CD4-positive, alpha-beta T cell treated with Interleukin-1 beta for 1 hour (primary cell): ENCODE data around the gene ACSS3.

ENCODE experiments used
- DNase-seq, 2 donors: peaks; one replicate each; pipeline ENCODE4 v3.0.0-alpha.2; 2020 to 2022

Gene ACSS3

DNA sequence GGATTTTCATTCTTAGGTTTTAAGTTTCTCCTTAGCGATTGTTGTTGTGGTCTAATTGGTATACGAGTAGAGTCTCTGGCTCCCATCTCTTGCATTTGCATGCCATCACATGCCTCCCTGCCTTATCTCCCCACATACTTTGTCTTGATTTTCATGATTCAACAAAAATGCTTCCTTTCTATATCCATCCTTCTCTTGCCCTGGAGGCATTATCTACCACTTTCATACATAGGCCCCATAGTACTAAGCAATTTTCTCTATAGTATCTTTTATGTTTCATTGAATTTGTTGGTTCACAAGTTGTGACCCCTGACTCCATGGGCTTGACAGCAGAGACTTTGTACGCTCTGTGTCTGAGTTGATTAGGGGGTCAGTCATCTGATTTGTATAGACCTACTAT, 226.1 kb downstream of the ACSS3 start:
- no peak for DNase-seq
